BLaER1 treated with 17β-estradiol and CSF1 and Interleukin-3, amounts not matched to agents 10 nM and 100 nM (cell line): ENCODE results near the gene HOMER2.

Source experiments
- H3K27ac ChIP-seq, 11 experiments: shearing (Covaris generic); formaldehyde crosslinking; 2 replicates each; pipeline ENCODE4 v1.8.1; 2022
- H3K27me3 ChIP-seq, 11 experiments: shearing (Covaris generic); formaldehyde crosslinking; 2 replicates each; pipeline ENCODE4 v1.8.1; 2022
- H3K36me3 ChIP-seq, 11 experiments: shearing (Covaris generic); formaldehyde crosslinking; 2 replicates each; pipeline ENCODE4 v1.8.1; 2022
- H3K4me1 ChIP-seq, 10 experiments: shearing (Covaris generic); formaldehyde crosslinking; 2 replicates each; pipeline ENCODE4 v1.8.1; 2022
- H3K4me2 ChIP-seq, 11 experiments: shearing (Covaris generic); formaldehyde crosslinking; 2 replicates each; pipeline ENCODE4 v1.8.1; 2022
- H3K4me3 ChIP-seq, 10 experiments: shearing (Covaris generic); formaldehyde crosslinking; 2 replicates each; pipeline ENCODE4 v1.8.1; 2022
- H3K9ac ChIP-seq, 11 experiments: shearing (Covaris generic); formaldehyde crosslinking; 2 replicates each; pipeline ENCODE4 v1.8.1; 2022
- H3K9me3 ChIP-seq, 11 experiments: shearing (Covaris generic); formaldehyde crosslinking; replicated peaks in 1 of 11; 2 replicates each; pipeline ENCODE4 v1.8.1; 2022
- H4K20me1 ChIP-seq, 11 experiments: shearing (Covaris generic); formaldehyde crosslinking; 2 replicates each; pipeline ENCODE4 v1.8.1; 2022
- Cebpa-rat ChIP-seq, 11 experiments: shearing (Covaris generic); IDR thresholded peaks; 2 replicates each; pipeline ENCODE4 v1.8.1; 2022

The HOMER2 gene

GRCh38 chr15:82970078-82970686 is 17.7 kb upstream of the HOMER2 start:
- Histone ChIP-seq H3K9me3 (no peaks in the 10 kb centered on the region), H3K4me2 (no peak overlapping the region), H4K20me1 (no peaks in the 10 kb centered on the region), H3K36me3 (no peaks in the 10 kb centered on the region), H3K4me1 (peaks cover 0 to 8% (median 3%) of the 10 kb centered on the region in 10 experiments; a peak in 7 of 20 replicates), H3K27ac (no peak overlapping the region), H3K27me3 (no peaks in the 10 kb centered on the region), H3K9ac (no peak overlapping the region), H3K4me3 (no peak overlapping the region)
- no peak for TF ChIP-seq Cebpa-rat (IDR thresholded peaks at IDR 0.05)

GRCh38 chr15:82969353-82969752 is 16.8 kb upstream of the HOMER2 start:
- Histone ChIP-seq H3K9ac (no peak overlapping the region), H3K36me3 (no peaks in the 10 kb centered on the region), H3K27ac (no peak overlapping the region), H3K4me3 (no peak overlapping the region), H3K4me1 (peaks cover 0 to 8% (median 3%) of the 10 kb centered on the region in 10 experiments; a peak in 7 of 20 replicates), H3K9me3 (no peaks in the 10 kb centered on the region), H3K4me2 (no peak overlapping the region), H4K20me1 (no peaks in the 10 kb centered on the region), H3K27me3 (no peaks in the 10 kb centered on the region)
- no peak for TF ChIP-seq Cebpa-rat (IDR thresholded peaks at IDR 0.05)

- Histone ChIP-seq H3K4me2 (no peak overlapping the region), H3K4me3 (no peak overlapping the region), H3K9me3 (no peaks in the 10 kb centered on the region), H3K27ac (no peak overlapping the region), H3K9ac (no peak overlapping the region), H3K27me3 (no peaks in the 10 kb centered on the region), H3K4me1 (peaks cover 0 to 4% (median 1%) of the 10 kb centered on the region in 10 experiments; a peak in 7 of 20 replicates), H4K20me1 (no peaks in the 10 kb centered on the region), H3K36me3 (no peaks in the 10 kb centered on the region)
- 0 out of 22 replicates have a peak, but pooled peaks of 1 of the 11 experiments have one; percentile 14 for TF ChIP-seq Cebpa-rat (IDR thresholded peaks at IDR 0.05)
Measured at GRCh38 chr15:82968066-82968465, 15.5 kb upstream of the HOMER2 start.

GRCh38 chr15:82966671-82967071 is 14.2 kb upstream of the HOMER2 start:
- H3K9ac ChIP-seq: no peak overlapping the region
- H3K4me3 ChIP-seq: no peak overlapping the region
- no peaks in the 10 kb centered on the region for H4K20me1 ChIP-seq
- H3K4me2 ChIP-seq: no peak overlapping the region
- TF ChIP-seq Cebpa-rat (IDR thresholded peaks at IDR 0.05): no peak
- H3K27ac ChIP-seq: no peak overlapping the region
- H3K9me3 ChIP-seq: no peaks in the 10 kb centered on the region
- H3K27me3 ChIP-seq: no peaks in the 10 kb centered on the region
- H3K4me1 ChIP-seq: no peaks in the 10 kb centered on the region
- H3K36me3 ChIP-seq: no peaks in the 10 kb centered on the region

- H3K27ac ChIP-seq: no peak overlapping the region
- no peak overlapping the region for H3K4me3 ChIP-seq
Measured at GRCh38 chr15:82964890-82965289, 12.4 kb upstream of the HOMER2 start.

GRCh38 chr15:82963471-82964341 is 11.2 kb upstream of the HOMER2 start:
- Histone ChIP-seq H3K27ac (no peak overlapping the region), H3K4me3 (no peak overlapping the region), H3K4me2 (no peak overlapping the region), H3K9me3 (no peaks in the 10 kb centered on the region), H3K4me1 (no peaks in the 10 kb centered on the region), H3K36me3 (no peaks in the 10 kb centered on the region), H3K9ac (no peak overlapping the region), H4K20me1 (0 out of 22 replicates have a peak, but pooled peaks cover 0 to 4% (median 0%) of the 10 kb centered on the region in 11 experiments), H3K27me3 (no peaks in the 10 kb centered on the region)
- no peak for TF ChIP-seq Cebpa-rat (IDR thresholded peaks at IDR 0.05)

More at GRCh38 chr15:82964890-82965289, 12.4 kb upstream of the HOMER2 start:
- no peak for TF ChIP-seq Cebpa-rat (IDR thresholded peaks at IDR 0.05)
- H3K9me3 ChIP-seq: no peaks in the 10 kb centered on the region
- no peak overlapping the region for H3K9ac ChIP-seq
- H4K20me1 ChIP-seq: no peaks in the 10 kb centered on the region
- no peaks in the 10 kb centered on the region for H3K27me3 ChIP-seq
- no peaks in the 10 kb centered on the region for H3K36me3 ChIP-seq
- H3K4me1 ChIP-seq: no peaks in the 10 kb centered on the region
- no peak overlapping the region for H3K4me2 ChIP-seq

GRCh38 chr15:82960766-82961165 is 8.2 kb upstream of the HOMER2 start:
- TF ChIP-seq Cebpa-rat (IDR thresholded peaks at IDR 0.05): no peak
- H3K9me3 ChIP-seq: no peaks in the 10 kb centered on the region
- H3K4me2 ChIP-seq: no peak overlapping the region
- no peak overlapping the region for H3K4me3 ChIP-seq
- no peaks in the 10 kb centered on the region for H3K27me3 ChIP-seq
- H3K36me3 ChIP-seq: no peaks in the 10 kb centered on the region
- H3K27ac ChIP-seq: no peak overlapping the region
- H4K20me1 ChIP-seq: 0 out of 22 replicates have a peak, but pooled peaks cover 0 to 4% (median 0%) of the 10 kb centered on the region in 11 experiments
- no peaks in the 10 kb centered on the region for H3K4me1 ChIP-seq
- no peak overlapping the region for H3K9ac ChIP-seq

- no peak overlapping the region for H3K27ac ChIP-seq
- H3K36me3 ChIP-seq: no peaks in the 10 kb centered on the region
- H3K9me3 ChIP-seq: no peaks in the 10 kb centered on the region
- no peak overlapping the region for H3K4me3 ChIP-seq
- TF ChIP-seq Cebpa-rat (IDR thresholded peaks at IDR 0.05): no peak
- no peaks in the 10 kb centered on the region; a peak in 1 of 22 replicates for H3K27me3 ChIP-seq
- 0 out of 22 replicates have a peak, but pooled peaks cover 0 to 4% (median 0%) of the 10 kb centered on the region in 11 experiments for H4K20me1 ChIP-seq
- no peak overlapping the region for H3K9ac ChIP-seq
- H3K4me2 ChIP-seq: no peak overlapping the region
- H3K4me1 ChIP-seq: no peaks in the 10 kb centered on the region
Measured at GRCh38 chr15:82959423-82959822, 6.9 kb upstream of the HOMER2 start.

- Histone ChIP-seq H3K9me3 (no peaks in the 10 kb centered on the region), H3K27me3 (peaks cover 2 to 8% (median 6%) of the 10 kb centered on the region in 11 experiments), H3K9ac (no peak overlapping the region), H3K4me1 (no peaks in the 10 kb centered on the region), H3K4me3 (no peak overlapping the region), H3K36me3 (no peaks in the 10 kb centered on the region), H3K27ac (no peak overlapping the region), H4K20me1 (0 out of 22 replicates have a peak, but pooled peaks cover 0 to 4% (median 0%) of the 10 kb centered on the region in 11 experiments), H3K4me2 (no peak overlapping the region)
- no peak for TF ChIP-seq Cebpa-rat (IDR thresholded peaks at IDR 0.05)
Measured at GRCh38 chr15:82958638-82959037, 6.1 kb upstream of the HOMER2 start.
